Tibial nerve (tissue), 4 donors: ENCODE data around the gene CDH4.

Experiments
- EP300 ChIP-seq, 2 donors: sonication (generic); formaldehyde crosslinking; IDR thresholded peaks; one replicate each; pipeline ENCODE4 v1.6.1; 2017; ENCODE audit warnings: antibody characterized with exemption in 2 of 2, mild to moderate bottlenecking in 1 of 2
- TF ChIP-seq, protein P1 (sequence below), 5 experiments: fragments of 200-600 bp in 3 of 5; fragments of 450-650 bp in 2 of 5; sonication (generic) in 3 of 5; IDR thresholded peaks; one replicate each; pipeline ENCODE4 v1.5.1; 2016 to 2019; ENCODE audit warnings: antibody characterized with exemption in 5 of 5, mild to moderate bottlenecking in 3 of 5, moderate library complexity in 2 of 5

DNA sequence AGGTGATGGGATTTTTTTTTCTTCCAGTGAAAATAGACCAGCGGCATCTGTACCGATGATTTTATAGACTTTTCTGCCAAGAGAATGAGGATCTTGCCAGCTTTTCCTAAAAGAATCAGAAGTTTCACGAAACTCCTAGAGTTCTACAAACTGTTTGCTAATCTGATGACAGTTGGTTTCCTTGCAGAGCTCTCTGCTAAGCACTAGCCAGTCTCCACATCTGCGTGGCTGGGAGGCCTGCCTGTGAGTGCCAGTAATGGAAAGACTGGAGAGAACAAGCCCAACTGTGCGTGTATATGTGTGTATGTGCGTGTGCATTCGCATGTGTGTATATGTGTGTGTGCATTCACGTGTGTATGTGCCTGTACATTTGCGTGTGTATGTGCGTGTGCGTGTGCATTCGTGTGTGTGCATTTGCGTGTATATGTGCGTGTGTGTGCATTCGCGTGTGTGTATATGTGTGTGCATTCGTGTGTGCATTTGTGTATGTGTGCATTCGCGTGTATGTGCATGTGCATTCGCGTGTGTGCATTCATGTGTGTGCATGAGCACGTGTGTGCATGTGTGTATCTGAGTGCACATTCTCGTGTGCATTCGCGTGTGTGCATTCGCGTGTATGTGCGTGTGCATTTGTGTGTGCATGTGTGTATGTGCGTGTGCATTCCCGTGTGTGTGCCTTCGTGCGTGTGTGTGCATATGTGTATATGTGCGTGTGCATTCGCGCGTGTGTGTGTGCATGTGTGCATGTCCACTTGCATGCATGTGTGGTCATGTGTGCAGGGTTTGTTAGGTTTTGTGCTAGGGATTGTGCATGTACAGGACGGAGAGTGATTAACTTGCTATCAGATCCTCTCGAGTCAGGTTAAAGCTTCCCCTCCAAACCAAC, 434.2 kb downstream of the CDH4 start:
- no peak for TF ChIP-seq EP300 (IDR thresholded peaks at IDR 0.05)
- TF ChIP-seq, protein P1, sequence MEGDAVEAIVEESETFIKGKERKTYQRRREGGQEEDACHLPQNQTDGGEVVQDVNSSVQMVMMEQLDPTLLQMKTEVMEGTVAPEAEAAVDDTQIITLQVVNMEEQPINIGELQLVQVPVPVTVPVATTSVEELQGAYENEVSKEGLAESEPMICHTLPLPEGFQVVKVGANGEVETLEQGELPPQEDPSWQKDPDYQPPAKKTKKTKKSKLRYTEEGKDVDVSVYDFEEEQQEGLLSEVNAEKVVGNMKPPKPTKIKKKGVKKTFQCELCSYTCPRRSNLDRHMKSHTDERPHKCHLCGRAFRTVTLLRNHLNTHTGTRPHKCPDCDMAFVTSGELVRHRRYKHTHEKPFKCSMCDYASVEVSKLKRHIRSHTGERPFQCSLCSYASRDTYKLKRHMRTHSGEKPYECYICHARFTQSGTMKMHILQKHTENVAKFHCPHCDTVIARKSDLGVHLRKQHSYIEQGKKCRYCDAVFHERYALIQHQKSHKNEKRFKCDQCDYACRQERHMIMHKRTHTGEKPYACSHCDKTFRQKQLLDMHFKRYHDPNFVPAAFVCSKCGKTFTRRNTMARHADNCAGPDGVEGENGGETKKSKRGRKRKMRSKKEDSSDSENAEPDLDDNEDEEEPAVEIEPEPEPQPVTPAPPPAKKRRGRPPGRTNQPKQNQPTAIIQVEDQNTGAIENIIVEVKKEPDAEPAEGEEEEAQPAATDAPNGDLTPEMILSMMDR (IDR thresholded peaks at IDR 0.05), result no peak
